ENCODE data around the gene WDR72. TPM values are rescaled to one million over a fixed set of nuclear protein-coding genes. Genes with fewer than 3 reads are reported as not detected.

The WDR72 gene
- total and polyA plus RNA-seq, 2 of the 4 experiments (the other 2 are of a cell fraction) = not detected

- H3K23ac ChIP-seq (ENCODE audit: low read depth, low read length) = no peak overlapping the region
- POLR2A ChIA-PET (ENCODE audit: unreplicated experiment) = no interaction called here
- intact Hi-C loops (cut with micrococcal nuclease) = no loop called here
Measured at GRCh38 chr15:53535886-53536285, 223.6 kb downstream of the WDR72 start.

More at GRCh38 chr15:53535886-53536285, 223.6 kb downstream of the WDR72 start:
- H3K4ac ChIP-seq (ENCODE audit: low read depth, low read length) = no peak overlapping the region
- no peak overlapping the region for H3K18ac ChIP-seq (ENCODE audit: low read depth, low read length)
- no peak overlapping the region for H2BK20ac ChIP-seq (ENCODE audit: low read depth, low read length)
- no peaks in the 10 kb centered on the region for H3K4me1 ChIP-seq (ENCODE audit: control insufficient read depth, insufficient read depth, low read length)
- no peak overlapping the region for H3K27ac ChIP-seq (ENCODE audit: insufficient read depth, low read length)
- no peak overlapping the region for H3K14ac ChIP-seq (replicated peaks; ENCODE audit: low read depth, low read length)
- no peak overlapping the region for H3K9ac ChIP-seq (ENCODE audit: low read depth, low read length)
- no peak overlapping the region for H3K56ac ChIP-seq (ENCODE audit: extremely low read depth, insufficient read depth, low read length)
- no peak overlapping the region for H3K4me3 ChIP-seq (ENCODE audit: insufficient read depth, low read depth, low read length)
- H4K5ac ChIP-seq (ENCODE audit: low read depth, low read length) = no peak overlapping the region
- no peak overlapping the region for H2AK5ac ChIP-seq (ENCODE audit: low read depth, low read length)
- TF ChIP-seq FOS (IDR thresholded peaks at IDR 0.05; ENCODE audit: low read depth, low read length) (no peak), SMC3 (IDR thresholded peaks at IDR 0.05; ENCODE audit: low read depth, low read length) (no peak), CTCF (conservative IDR thresholded peaks at IDR 0.05; ENCODE audit: low read depth, low read length) (no peak), MXI1 (IDR thresholded peaks at IDR 0.05; ENCODE audit: borderline replicate concordance, low read depth, low read length) (no peak), NFE2L2 (IDR thresholded peaks at IDR 0.05; ENCODE audit: low read depth, low read length) (no peak), BHLHE40 (IDR thresholded peaks at IDR 0.05; ENCODE audit: low read depth, low read length) (no peak), ELK1 (IDR thresholded peaks at IDR 0.05; ENCODE audit: borderline replicate concordance, low read depth, low read length) (no peak), CHD1 (IDR thresholded peaks at IDR 0.05; ENCODE audit: low read depth, low read length) (no peak), CEBPB (IDR thresholded peaks at IDR 0.05; ENCODE audit: low read depth, low read length) (no peak), MAFK (IDR thresholded peaks at IDR 0.05; ENCODE audit: low read depth, low read length) (no peak), RCOR1 (IDR thresholded peaks at IDR 0.05; ENCODE audit: insufficient replicate concordance, low read length) (no peak), USF2 (IDR thresholded peaks at IDR 0.05; ENCODE audit: low read depth, low read length) (no peak), RAD21 (IDR thresholded peaks at IDR 0.05; ENCODE audit: low read length) (no peak), POLR2A (IDR thresholded peaks at IDR 0.05; ENCODE audit: low read depth, low read length) (no peak), MAZ (IDR thresholded peaks at IDR 0.05; ENCODE audit: borderline replicate concordance, low read depth, low read length) (no peak), RFX5 (IDR thresholded peaks at IDR 0.05; ENCODE audit: low read depth, low read length) (no peak)
- BruUV-seq (replicated peaks) = no TSS peak
- in situ Hi-C loops (cut with MboI; ENCODE audit: low sequenced_read_pairs) (no loop called here), dilution Hi-C loops (cut with HindIII; ENCODE audit: low sequenced_read_pairs, unreplicated experiment) (no loop called here)
- no peaks in the 10 kb centered on the region for H3K36me3 ChIP-seq (ENCODE audit: control insufficient read depth, insufficient read depth, low read length)
- no peak overlapping the region for H2BK15ac ChIP-seq (ENCODE audit: low read depth, low read length)
- H3K27me3 ChIP-seq (ENCODE audit: control insufficient read depth, insufficient read depth, low read length) = no peaks in the 10 kb centered on the region
- H2BK120ac ChIP-seq (ENCODE audit: low read depth, low read length) = no peak overlapping the region
- H2AFZ ChIP-seq (replicated peaks; ENCODE audit: low read length, poor library complexity) = no peak overlapping the region
- ATAC-seq (ENCODE audit: low read depth) = no peak
- peaks cover 3% of the 10 kb centered on the region for H3K9me3 ChIP-seq (ENCODE audit: control insufficient read depth, insufficient read depth, low read length)
- no peak overlapping the region for H4K8ac ChIP-seq (ENCODE audit: low read depth in 2 of 2, low read length in 2 of 2)
- no peak overlapping the region for H2BK5ac ChIP-seq (ENCODE audit: low read depth, low read length, poor library complexity, severe bottlenecking)
- CTCF ChIA-PET = no interaction called here
- DNase-seq = no peak
- no peak overlapping the region for H3K4me2 ChIP-seq (ENCODE audit: low read depth, low read length)
- no peaks in the 10 kb centered on the region for H4K20me1 ChIP-seq (ENCODE audit: insufficient read depth, low read length)
- H2AK9ac ChIP-seq (replicated peaks; ENCODE audit: low read depth, low read length, poor library complexity) = no peak overlapping the region
- H3K9me1 ChIP-seq (ENCODE audit: insufficient read depth, low read length) = no peaks in the 10 kb centered on the region
- H4K91ac ChIP-seq (ENCODE audit: insufficient read depth, low read depth, low read length) = no peak overlapping the region
- WGBS, 2 experiments (ENCODE audit: extremely low coverage in 2 of 2, insufficient read length in 1 of 2) = no CpG with 5 or more reads among the region's 4 CpGs
- H3K79me1 ChIP-seq (ENCODE audit: low read depth in 1 of 2, low read length in 2 of 2) = no peaks in the 10 kb centered on the region

Measured in IMR-90 (cell line).